ENCODE results near the gene CDH23.

CDH23 gene

GRCh38 chr10:71752391-71753090, 355.8 kb downstream of the CDH23 start:
- Mint-ChIP-seq H3K36me3 (ENCODE audit: low read depth) (no peaks in the 10 kb centered on the region), H3K27ac (no peak overlapping the region), H3K9me3 (no peaks in the 10 kb centered on the region), H3K4me1 (peaks cover 86% of the 10 kb centered on the region), H3K4me3 (no peak overlapping the region), H3K27me3 (ENCODE audit: low read depth, poor library complexity) (peaks cover 4% of the 10 kb centered on the region)
- DNase-seq = no peak
- no peak for TF ChIP-seq CTCF (IDR thresholded peaks at IDR 0.05)

GRCh38 chr10:71753091-71753959, 356.6 kb downstream of the CDH23 start:
- Mint-ChIP-seq H3K9me3 (no peaks in the 10 kb centered on the region), H3K4me1 (peaks cover 84% of the 10 kb centered on the region), H3K4me3 (no peak overlapping the region), H3K27me3 (ENCODE audit: low read depth, poor library complexity) (peaks cover 6% of the 10 kb centered on the region), H3K36me3 (ENCODE audit: low read depth) (no peaks in the 10 kb centered on the region), H3K27ac (no peak overlapping the region)
- DNase-seq = no peak
- no peak for TF ChIP-seq CTCF (IDR thresholded peaks at IDR 0.05)

GRCh38 chr10:71753960-71754505, 357.3 kb downstream of the CDH23 start:
- Mint-ChIP-seq H3K27me3 (ENCODE audit: low read depth, poor library complexity) (peaks cover 7% of the 10 kb centered on the region), H3K9me3 (no peaks in the 10 kb centered on the region)
- TF ChIP-seq CTCF (IDR thresholded peaks at IDR 0.05) = no peak

GRCh38 chr10:71754562-71754961, 357.8 kb downstream of the CDH23 start:
- no peaks in the 10 kb centered on the region for H3K36me3 Mint-ChIP-seq (ENCODE audit: low read depth)
- H3K27ac Mint-ChIP-seq = no peak overlapping the region
- H3K27me3 Mint-ChIP-seq (ENCODE audit: low read depth, poor library complexity) = peaks cover 7% of the 10 kb centered on the region
- H3K4me1 Mint-ChIP-seq = peaks cover 73% of the 10 kb centered on the region
- H3K9me3 Mint-ChIP-seq = no peaks in the 10 kb centered on the region
- no peak for TF ChIP-seq CTCF (IDR thresholded peaks at IDR 0.05)
- DNase-seq = no peak
- H3K4me3 Mint-ChIP-seq = no peak overlapping the region

More at GRCh38 chr10:71753960-71754505, 357.3 kb downstream of the CDH23 start:
- no peak overlapping the region for H3K27ac Mint-ChIP-seq
- no peaks in the 10 kb centered on the region for H3K36me3 Mint-ChIP-seq (ENCODE audit: low read depth)
- no peak overlapping the region for H3K4me3 Mint-ChIP-seq
- H3K4me1 Mint-ChIP-seq = peaks cover 77% of the 10 kb centered on the region
- no peak for DNase-seq

GRCh38 chr10:71755179-71755879, 358.6 kb downstream of the CDH23 start:
- peaks cover 7% of the 10 kb centered on the region for H3K27me3 Mint-ChIP-seq (ENCODE audit: low read depth, poor library complexity)
- TF ChIP-seq CTCF (IDR thresholded peaks at IDR 0.05) = no peak
- no peak overlapping the region for H3K27ac Mint-ChIP-seq
- H3K4me1 Mint-ChIP-seq = peaks cover 73% of the 10 kb centered on the region
- peak; percentile 41 for DNase-seq
- H3K36me3 Mint-ChIP-seq (ENCODE audit: low read depth) = no peaks in the 10 kb centered on the region
- H3K4me3 Mint-ChIP-seq = no peak overlapping the region
- H3K9me3 Mint-ChIP-seq = no peaks in the 10 kb centered on the region
